Bronchial epithelial cell (primary cell): ENCODE measurements around the gene RASGRP3. TPM values are rescaled to one million over a fixed set of nuclear protein-coding genes. Genes with fewer than 3 reads are reported as not detected.

Experiments used
- DNase-seq: peaks from one replicate; pipeline ENCODE4 v3.0.0-alpha.2; 2010; ENCODE audit warnings: low read depth
- FAIRE-seq: peaks from 2 replicates; lab custom pipeline; 2011; peaks lifted over from hg19 to GRCh38; lab: Jason Lieb, UNC
- H3K27me3 ChIP-seq: 2 replicates; pipeline ENCODE4 v1.5.1; 2011; ENCODE audit warnings: low read length; ENCODE audit not compliant: control insufficient read depth, insufficient read depth
- H3K36me3 ChIP-seq: 2 replicates; pipeline ENCODE4 v1.5.1; 2011; ENCODE audit warnings: low read length; ENCODE audit not compliant: control insufficient read depth, insufficient read depth
- H3K4me3 ChIP-seq: 2 replicates; pipeline ENCODE4 v1.5.1; 2011; ENCODE audit warnings: mild to moderate bottlenecking, low read depth, low read length, control low read depth
- total RNA-seq: library from RNA; depleted of rRNA; stranded (reverse); fragments of >200 nt; gene quantifications from 2 replicates; pipeline ENCODE4 v1.2.1, GENCODE V29; 2014
- TF ChIP-seq, protein P1 (sequence below): IDR thresholded peaks from 2 replicates; pipeline ENCODE4 v1.5.1; 2011; ENCODE audit warnings: mild to moderate bottlenecking, moderate library complexity, low read length, control low read depth, inconsistent platforms; ENCODE audit not compliant: insufficient read depth, severe bottlenecking

Gene RASGRP3
- total RNA-seq, 1 donor from 2014 or later = 0.79 TPM

DNA sequence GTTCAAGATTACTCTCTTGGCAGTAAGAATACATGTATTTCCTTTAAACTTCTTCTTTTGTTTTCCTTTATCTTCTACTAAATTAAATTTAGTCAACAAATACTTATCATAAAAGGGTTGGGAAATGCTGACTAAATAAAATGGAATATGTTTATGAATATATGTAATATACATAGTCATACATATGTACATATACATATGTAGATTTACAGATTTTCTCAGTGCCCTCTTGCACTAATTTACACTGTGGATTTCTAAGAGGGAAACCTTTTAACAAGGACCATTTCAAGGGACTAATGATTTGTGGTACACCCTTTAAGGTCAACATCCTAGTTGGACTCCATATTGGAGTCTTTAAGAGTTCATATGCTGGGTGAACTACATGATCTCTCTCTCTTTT, 85.4 kb downstream of the RASGRP3 start:
- H3K27me3 ChIP-seq = no peaks in the 10 kb centered on the region
- DNase-seq (no peak), FAIRE-seq (no peak)
- no peak overlapping the region for H3K4me3 ChIP-seq
- TF ChIP-seq, protein P1, sequence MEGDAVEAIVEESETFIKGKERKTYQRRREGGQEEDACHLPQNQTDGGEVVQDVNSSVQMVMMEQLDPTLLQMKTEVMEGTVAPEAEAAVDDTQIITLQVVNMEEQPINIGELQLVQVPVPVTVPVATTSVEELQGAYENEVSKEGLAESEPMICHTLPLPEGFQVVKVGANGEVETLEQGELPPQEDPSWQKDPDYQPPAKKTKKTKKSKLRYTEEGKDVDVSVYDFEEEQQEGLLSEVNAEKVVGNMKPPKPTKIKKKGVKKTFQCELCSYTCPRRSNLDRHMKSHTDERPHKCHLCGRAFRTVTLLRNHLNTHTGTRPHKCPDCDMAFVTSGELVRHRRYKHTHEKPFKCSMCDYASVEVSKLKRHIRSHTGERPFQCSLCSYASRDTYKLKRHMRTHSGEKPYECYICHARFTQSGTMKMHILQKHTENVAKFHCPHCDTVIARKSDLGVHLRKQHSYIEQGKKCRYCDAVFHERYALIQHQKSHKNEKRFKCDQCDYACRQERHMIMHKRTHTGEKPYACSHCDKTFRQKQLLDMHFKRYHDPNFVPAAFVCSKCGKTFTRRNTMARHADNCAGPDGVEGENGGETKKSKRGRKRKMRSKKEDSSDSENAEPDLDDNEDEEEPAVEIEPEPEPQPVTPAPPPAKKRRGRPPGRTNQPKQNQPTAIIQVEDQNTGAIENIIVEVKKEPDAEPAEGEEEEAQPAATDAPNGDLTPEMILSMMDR = no peak
- H3K36me3 ChIP-seq = no peaks in the 10 kb centered on the region

GRCh38 chr2:33570681-33571080, 94.2 kb downstream of the RASGRP3 start:
- DNase-seq (no peak), FAIRE-seq (no peak)
- Histone ChIP-seq H3K4me3 (no peak overlapping the region), H3K27me3 (no peaks in the 10 kb centered on the region), H3K36me3 (no peaks in the 10 kb centered on the region)
- TF ChIP-seq, protein P1 = no peak

DNA sequence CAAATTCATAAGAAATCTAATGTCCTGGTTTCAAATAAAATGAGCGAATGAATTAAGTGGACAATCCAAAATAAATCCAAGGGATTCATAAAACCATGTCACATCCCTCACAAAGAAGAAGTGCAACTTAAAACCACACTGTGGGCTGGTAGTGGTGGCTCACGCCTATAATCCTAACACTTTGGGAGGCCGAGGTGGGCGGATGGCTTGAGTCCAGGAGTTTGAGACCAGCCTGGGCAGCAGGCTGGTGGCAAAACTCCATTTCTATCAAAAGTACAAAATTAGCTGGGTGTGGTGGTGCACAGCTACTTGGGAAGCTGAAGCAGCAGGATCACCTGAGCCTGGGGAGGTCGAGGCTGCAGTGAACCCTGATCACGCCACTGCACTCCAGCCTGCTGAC, 97.2 kb downstream of the RASGRP3 start:
- no peak overlapping the region for H3K4me3 ChIP-seq
- FAIRE-seq (no peak), DNase-seq (no peak)
- H3K27me3 ChIP-seq = no peaks in the 10 kb centered on the region
- H3K36me3 ChIP-seq = no peaks in the 10 kb centered on the region
- TF ChIP-seq, protein P1 = no peak

DNA sequence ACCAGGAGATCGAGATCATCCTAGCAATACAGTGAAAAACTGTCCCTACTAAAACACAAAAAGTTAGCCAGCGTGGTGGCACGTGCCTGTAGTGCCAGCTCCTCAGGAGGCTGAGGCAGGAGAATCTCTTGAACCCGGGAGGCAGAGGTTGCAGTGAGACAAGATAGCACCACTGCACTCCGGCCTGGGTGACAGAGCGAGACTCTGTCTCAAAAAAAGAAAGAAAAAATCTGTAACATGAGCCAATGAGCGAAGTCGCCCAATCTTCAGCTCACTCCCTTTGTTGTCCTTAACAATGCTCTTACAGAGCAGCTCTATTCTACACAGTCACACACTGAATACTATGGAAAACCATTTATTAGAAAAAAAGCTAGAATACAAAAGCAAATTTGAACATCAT, 100.6 kb downstream of the RASGRP3 start:
- DNase-seq (no peak), FAIRE-seq (no peak)

GRCh38 chr2:33577668-33578067, 101.2 kb downstream of the RASGRP3 start:
- Histone ChIP-seq H3K27me3 (no peaks in the 10 kb centered on the region), H3K4me3 (no peak overlapping the region), H3K36me3 (no peaks in the 10 kb centered on the region)
- FAIRE-seq = no peak
- TF ChIP-seq, protein P1 = no peak
- peak; percentile 23 for DNase-seq

More for the DNA sequence above, 100.6 kb downstream of the RASGRP3 start:
- Histone ChIP-seq H3K36me3 (no peaks in the 10 kb centered on the region), H3K4me3 (no peak overlapping the region), H3K27me3 (no peaks in the 10 kb centered on the region)
- TF ChIP-seq, protein P1 = no peak

DNA sequence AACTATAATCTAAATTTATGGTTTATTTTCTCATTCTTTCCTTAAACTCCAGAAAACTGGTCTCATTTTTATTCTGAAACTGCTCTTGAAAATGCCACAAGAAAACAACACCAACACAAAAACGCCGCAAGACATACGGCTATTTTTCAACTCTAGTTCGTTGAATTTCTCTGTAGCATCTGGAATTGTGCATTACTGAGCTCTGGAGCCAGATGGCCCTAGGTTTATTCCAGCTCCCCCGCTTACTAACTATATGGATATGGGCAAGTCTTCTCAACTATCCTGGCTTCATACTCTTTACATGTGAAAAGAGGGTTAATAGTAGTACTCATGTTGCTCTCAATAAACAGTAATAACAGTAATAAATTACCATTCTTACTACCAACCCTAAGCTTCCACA, 102.8 kb downstream of the RASGRP3 start:
- no peak for DNase-seq
- Histone ChIP-seq H3K36me3 (no peaks in the 10 kb centered on the region), H3K4me3 (no peak overlapping the region), H3K27me3 (no peaks in the 10 kb centered on the region)
- TF ChIP-seq, protein P1 = no peak
- FAIRE-seq = no peak
